OCI-LY3 (cell line): ENCODE results near the gene XPO6.

Experiments used
- H2AFZ ChIP-seq: fragments of 200-600, 300-600 bp; shearing (Covaris generic); 2 replicates; pipeline ENCODE4 v1.6.0; 2014; ENCODE audit warnings: antibody characterized with exemption, low read depth, low read length
- H3K27ac ChIP-seq: fragments of 200-600, 300-600 bp; sonication (generic); 2 replicates; pipeline ENCODE4 v1.5.1; 2014; ENCODE audit warnings: mild to moderate bottlenecking, low read length, moderate library complexity, mixed read lengths
- H3K27me3 ChIP-seq: fragments of 200-600, 300-600 bp; sonication (generic); 2 replicates; pipeline ENCODE4 v1.6.1; 2014; ENCODE audit warnings: low read depth, low read length, mixed read lengths
- H3K36me3 ChIP-seq: fragments of 200-600, 300-600 bp; sonication (generic); replicated peaks from 2 replicates; pipeline ENCODE3; 2014; ENCODE audit warnings: low read depth, low read length, mixed read lengths
- H3K4me1 ChIP-seq: fragments of 300-600, 200-600 bp; sonication (generic); 2 replicates; pipeline ENCODE4 v1.6.1; 2014; ENCODE audit warnings: low read length, mixed read lengths
- H3K4me2 ChIP-seq: fragments of 200-600, 300-600 bp; sonication (generic); 2 replicates; pipeline ENCODE4 v1.6.1; 2014; ENCODE audit warnings: low read length, mixed read lengths
- H3K4me3 ChIP-seq: fragments of 300-600, 200-600 bp; sonication (generic); 2 replicates; pipeline ENCODE4 v1.5.1; 2014; ENCODE audit warnings: antibody characterized with exemption, mild to moderate bottlenecking, low read length, moderate library complexity
- H3K79me2 ChIP-seq: fragments of 300-600, 200-600 bp; shearing (Covaris generic); 2 replicates; pipeline ENCODE4 v1.6.1; 2014; ENCODE audit warnings: mild to moderate bottlenecking, low read length, mixed read lengths
- H3K9ac ChIP-seq: fragments of 300-600, 200-600 bp; shearing (Covaris generic); 2 replicates; pipeline ENCODE4 v1.6.0; 2014; ENCODE audit warnings: mild to moderate bottlenecking, low read length, moderate library complexity
- H3K9me3 ChIP-seq: fragments of 200-600, 300-600 bp; shearing (Covaris generic); 2 replicates; pipeline ENCODE4 v1.6.1; 2014; ENCODE audit warnings: low read length, mixed read lengths; ENCODE audit not compliant: insufficient read depth
- H4K20me1 ChIP-seq: fragments of 200-600, 300-600 bp; sonication (generic); 2 replicates; pipeline ENCODE4 v1.6.1; 2016; ENCODE audit warnings: low read length, mixed read lengths; ENCODE audit not compliant: insufficient read depth
- CTCF ChIP-seq: fragments of 200-600, 300-600 bp; sonication (generic); IDR thresholded peaks from 2 replicates; pipeline ENCODE4 v1.5.1; 2014; ENCODE audit warnings: antibody characterized with exemption, low read length, low read depth
- EZH2phosphoT487 ChIP-seq: fragments of 200-600 bp; shearing (Covaris generic); IDR thresholded peaks from 2 replicates; pipeline ENCODE4 v1.6.1; 2018; ENCODE audit warnings: antibody characterized with exemption, mixed run types, low read depth

The XPO6 gene

DNA sequence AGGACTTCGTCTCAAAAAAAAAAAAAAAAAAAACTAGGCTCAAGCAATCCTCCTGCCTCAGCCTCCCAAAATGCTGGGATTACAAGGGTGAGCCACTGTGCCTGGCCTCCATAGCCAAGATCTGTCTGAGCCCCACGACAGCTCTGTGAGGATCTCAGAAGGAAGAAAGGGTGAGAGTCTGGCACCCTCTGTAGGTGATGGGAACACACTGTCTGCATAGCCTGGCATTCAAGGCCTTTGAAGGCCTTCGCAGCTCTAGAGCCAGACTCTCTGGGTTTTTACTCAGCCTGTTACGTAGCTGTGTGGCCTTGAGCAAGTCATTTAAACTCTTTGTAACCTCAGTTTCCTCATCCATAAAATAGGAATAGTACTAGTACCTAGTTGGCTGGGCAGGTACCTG is 6.3 kb upstream of the XPO6 start:
- Histone ChIP-seq H3K79me2 (no peaks in the 10 kb centered on the region), H3K4me2 (no peak overlapping the region), H3K4me1 (no peaks in the 10 kb centered on the region), H3K9ac (no peak overlapping the region), H3K27ac (no peak overlapping the region), H3K27me3 (no peaks in the 10 kb centered on the region), H3K4me3 (no peak overlapping the region), H3K36me3 (no peaks in the 10 kb centered on the region), H3K9me3 (no peaks in the 10 kb centered on the region), H2AFZ (no peak overlapping the region), H4K20me1 (no peaks in the 10 kb centered on the region)
- TF ChIP-seq EZH2phosphoT487 (no peak), CTCF (peak; percentile 71)

DNA sequence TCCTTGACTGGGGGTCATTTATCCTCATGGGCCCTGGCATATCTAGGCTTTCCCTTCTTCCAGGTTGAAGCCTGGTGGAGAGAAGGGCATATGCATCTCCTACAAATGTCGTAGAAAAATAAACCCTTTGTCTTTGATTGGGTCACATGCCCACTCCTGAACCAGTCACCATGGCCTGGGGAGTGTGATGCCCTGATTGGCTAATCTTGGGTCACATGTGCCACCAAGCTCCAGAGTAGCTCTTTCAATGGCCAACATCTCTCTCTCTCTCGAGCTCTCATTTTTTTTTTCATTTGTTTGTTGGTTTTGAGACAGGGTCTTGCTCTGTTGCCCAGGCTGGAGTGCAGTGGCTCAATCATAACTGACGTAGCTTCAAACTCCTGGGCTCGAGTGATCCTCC is 5.6 kb upstream of the XPO6 start:
- Histone ChIP-seq H3K79me2 (no peaks in the 10 kb centered on the region), H3K4me1 (peaks cover 5% of the 10 kb centered on the region; the same call in 1 of the 2 replicates), H3K4me3 (no peak overlapping the region), H3K9me3 (no peaks in the 10 kb centered on the region), H2AFZ (no peak overlapping the region), H4K20me1 (no peaks in the 10 kb centered on the region), H3K9ac (no peak overlapping the region), H3K27ac (no peak overlapping the region), H3K36me3 (no peaks in the 10 kb centered on the region), H3K4me2 (no peak overlapping the region), H3K27me3 (no peaks in the 10 kb centered on the region)
- no peak for TF ChIP-seq EZH2phosphoT487
- TF ChIP-seq CTCF: no peak

- peaks cover 22% of the 10 kb centered on the region for H4K20me1 ChIP-seq
- H3K4me3 ChIP-seq: no peak overlapping the region
- H3K27ac ChIP-seq: no peak overlapping the region
- peaks cover 22% of the 10 kb centered on the region for H3K4me1 ChIP-seq
- H3K4me2 ChIP-seq: no peak overlapping the region
- no peaks in the 10 kb centered on the region for H3K9me3 ChIP-seq
- no peaks in the 10 kb centered on the region for H3K27me3 ChIP-seq
- peaks cover 34% of the 10 kb centered on the region for H3K79me2 ChIP-seq
- no peak overlapping the region for H2AFZ ChIP-seq
- peaks cover 20% of the 10 kb centered on the region for H3K36me3 ChIP-seq
- TF ChIP-seq CTCF (no peak), EZH2phosphoT487 (no peak)
- no peak overlapping the region for H3K9ac ChIP-seq
Measured at GRCh38 chr16:28213396-28213795, 1.6 kb upstream of the XPO6 start.

DNA sequence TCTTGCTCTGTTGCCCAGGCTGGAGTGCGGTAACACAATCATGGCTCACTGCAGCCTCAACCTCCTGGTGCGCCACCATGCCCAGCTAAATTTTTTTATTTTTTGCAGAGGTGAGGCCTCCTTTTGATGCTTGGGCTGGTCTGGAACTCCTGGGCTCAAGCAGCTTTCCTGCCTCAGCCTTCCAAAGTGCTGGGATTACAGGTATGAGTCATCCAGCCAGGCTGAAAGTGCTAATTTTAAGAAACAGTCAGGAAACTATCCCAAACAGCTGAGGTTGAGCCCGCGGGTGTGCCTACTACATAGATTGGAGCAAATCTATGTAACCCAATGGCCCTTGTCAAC is 738 bp upstream of the XPO6 start:
- peaks cover 30% of the 10 kb centered on the region for H4K20me1 ChIP-seq
- H3K9ac ChIP-seq: peak overlapping the region; percentile 60
- H3K27ac ChIP-seq: peak overlapping the region; percentile 48
- peak overlapping the region; percentile 78 for H3K4me3 ChIP-seq
- H3K79me2 ChIP-seq: peaks cover 43% of the 10 kb centered on the region
- TF ChIP-seq CTCF: no peak
- TF ChIP-seq EZH2phosphoT487: no peak
- H3K4me2 ChIP-seq: peak overlapping the region; percentile 77
- no peaks in the 10 kb centered on the region for H3K9me3 ChIP-seq
- H3K27me3 ChIP-seq: no peaks in the 10 kb centered on the region
- peaks cover 27% of the 10 kb centered on the region for H3K36me3 ChIP-seq
- H3K4me1 ChIP-seq: peaks cover 22% of the 10 kb centered on the region
- H2AFZ ChIP-seq: peak overlapping the region; percentile 88
